ENCODE measurements around the gene NAXD. TPM values are rescaled to one million over a fixed set of nuclear protein-coding genes. Genes with fewer than 3 reads are reported as not detected.
"Not testable (repeated sequence)": the region's sequence is repeated elsewhere in the genome, so short reads cannot be mapped to it uniquely, and the experiment has no call there.

The NAXD gene
- total RNA-seq, 1 donor from 2014 or later: 17.7 TPM

DNA sequence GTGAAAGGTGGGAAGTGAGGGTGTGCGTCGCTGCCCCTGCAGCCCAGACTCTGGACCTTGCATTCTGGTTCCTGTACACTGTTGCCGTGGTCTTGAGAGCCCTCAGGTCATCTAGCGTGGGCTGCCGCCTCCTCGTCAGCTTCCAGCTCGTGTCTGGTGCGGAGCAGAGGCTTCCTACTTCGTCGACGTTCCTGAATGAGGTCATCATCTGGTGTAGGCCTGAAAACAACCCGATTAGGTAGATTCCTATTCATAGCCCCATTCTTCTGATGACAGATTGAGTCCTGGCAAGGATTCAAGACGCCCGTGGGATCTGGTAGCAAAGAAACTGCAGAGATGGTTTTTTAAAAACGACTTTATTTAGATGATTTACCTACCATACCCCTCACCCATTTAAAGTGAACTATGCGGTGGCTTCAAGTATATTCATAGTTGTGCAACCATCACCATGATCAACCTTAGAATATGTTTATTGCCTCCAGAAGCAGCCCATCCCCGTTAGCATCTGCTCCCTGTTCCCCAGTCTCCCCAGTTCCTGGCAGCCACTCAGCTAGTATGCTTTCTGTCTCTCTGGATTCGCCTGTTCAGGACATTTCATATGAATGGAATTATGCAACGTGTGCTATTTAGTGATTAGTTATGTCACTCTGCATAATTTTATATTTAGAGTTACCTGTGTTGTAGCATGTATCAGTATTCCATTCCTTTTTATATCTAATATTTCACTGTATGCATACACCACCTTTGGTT, 13.8 kb downstream of the NAXD start:
- no peaks in the 10 kb centered on the region for H3K27me3 ChIP-seq
- no peak overlapping the region for H3K4me2 ChIP-seq
- peaks cover 5% of the 10 kb centered on the region for H3F3A ChIP-seq (ENCODE audit: low read depth)
- no peaks in the 10 kb centered on the region for H3K9me3 Mint-ChIP-seq
- H3K9me3 ChIP-seq (ENCODE audit: low read depth): no peaks in the 10 kb centered on the region
- H3K27me3 Mint-ChIP-seq (ENCODE audit: insufficient read depth, low read depth): no peaks in the 10 kb centered on the region
- no peak overlapping the region for H3K4me3 ChIP-seq
- H3K4me1 ChIP-seq: peaks cover 10% of the 10 kb centered on the region
- no peak for DNase-seq (ENCODE audit: low spot score)
- peaks cover 21% of the 10 kb centered on the region for H4K20me1 ChIP-seq (ENCODE audit: low read depth)
- peaks cover 6% of the 10 kb centered on the region for H3K4me1 Mint-ChIP-seq
- H2AFZ ChIP-seq (replicated peaks): no peak overlapping the region
- H3K27ac Mint-ChIP-seq: no peak overlapping the region
- H3K4me3 Mint-ChIP-seq: no peak overlapping the region
- TF ChIP-seq, protein P1, sequence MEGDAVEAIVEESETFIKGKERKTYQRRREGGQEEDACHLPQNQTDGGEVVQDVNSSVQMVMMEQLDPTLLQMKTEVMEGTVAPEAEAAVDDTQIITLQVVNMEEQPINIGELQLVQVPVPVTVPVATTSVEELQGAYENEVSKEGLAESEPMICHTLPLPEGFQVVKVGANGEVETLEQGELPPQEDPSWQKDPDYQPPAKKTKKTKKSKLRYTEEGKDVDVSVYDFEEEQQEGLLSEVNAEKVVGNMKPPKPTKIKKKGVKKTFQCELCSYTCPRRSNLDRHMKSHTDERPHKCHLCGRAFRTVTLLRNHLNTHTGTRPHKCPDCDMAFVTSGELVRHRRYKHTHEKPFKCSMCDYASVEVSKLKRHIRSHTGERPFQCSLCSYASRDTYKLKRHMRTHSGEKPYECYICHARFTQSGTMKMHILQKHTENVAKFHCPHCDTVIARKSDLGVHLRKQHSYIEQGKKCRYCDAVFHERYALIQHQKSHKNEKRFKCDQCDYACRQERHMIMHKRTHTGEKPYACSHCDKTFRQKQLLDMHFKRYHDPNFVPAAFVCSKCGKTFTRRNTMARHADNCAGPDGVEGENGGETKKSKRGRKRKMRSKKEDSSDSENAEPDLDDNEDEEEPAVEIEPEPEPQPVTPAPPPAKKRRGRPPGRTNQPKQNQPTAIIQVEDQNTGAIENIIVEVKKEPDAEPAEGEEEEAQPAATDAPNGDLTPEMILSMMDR (IDR thresholded peaks at IDR 0.05): no peak
- TF ChIP-seq EZH2 (IDR thresholded peaks at IDR 0.05): no peak
- no peak for TF ChIP-seq EZH2phosphoT487 (IDR thresholded peaks at IDR 0.05)
- H3K79me2 ChIP-seq (ENCODE audit: low read depth): peaks cover 61% of the 10 kb centered on the region
- no peaks in the 10 kb centered on the region for H3K36me3 ChIP-seq
- peaks cover 33% of the 10 kb centered on the region for H3K36me3 Mint-ChIP-seq
- H3K9ac ChIP-seq: no peak overlapping the region
- H3K27ac ChIP-seq: no peak overlapping the region

DNA sequence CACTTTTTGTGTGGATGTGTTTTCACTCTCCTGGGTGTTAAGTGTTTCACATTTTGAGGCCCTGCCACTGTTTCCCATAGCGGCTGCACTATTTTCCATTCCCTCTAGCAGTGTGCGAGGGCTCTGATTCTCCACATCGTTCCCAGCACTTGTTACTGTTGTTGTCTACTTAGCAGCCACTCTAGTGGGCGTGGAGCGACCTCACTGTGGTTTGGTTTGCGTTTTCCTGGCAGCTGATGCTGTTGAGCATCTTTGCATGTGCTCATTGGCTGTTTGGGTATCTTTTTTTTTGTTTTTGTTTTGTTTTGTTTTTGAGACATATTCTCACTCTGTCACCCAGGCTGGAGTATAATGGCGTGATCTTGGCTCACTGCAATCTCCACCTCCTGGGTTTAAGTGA, 14.4 kb downstream of the NAXD start:
- Histone ChIP-seq H3K79me2 (ENCODE audit: low read depth) (peaks cover 55% of the 10 kb centered on the region), H3K27me3 (no peaks in the 10 kb centered on the region), H3F3A (ENCODE audit: low read depth) (peaks cover 1% of the 10 kb centered on the region), H3K9me3 (ENCODE audit: low read depth) (no peaks in the 10 kb centered on the region), H3K4me1 (peaks cover 4% of the 10 kb centered on the region), H3K4me3 (no peak overlapping the region), H2AFZ (replicated peaks) (no peak overlapping the region), H3K27ac (no peak overlapping the region), H3K9ac (no peak overlapping the region), H3K4me2 (no peak overlapping the region), H4K20me1 (ENCODE audit: low read depth) (peaks cover 15% of the 10 kb centered on the region), H3K36me3 (no peaks in the 10 kb centered on the region)
- no peaks in the 10 kb centered on the region for H3K27me3 Mint-ChIP-seq (ENCODE audit: insufficient read depth, low read depth)
- no peak overlapping the region for H3K27ac Mint-ChIP-seq
- DNase-seq (ENCODE audit: low spot score): no peak
- H3K9me3 Mint-ChIP-seq: no peaks in the 10 kb centered on the region
- TF ChIP-seq EZH2phosphoT487 (IDR thresholded peaks at IDR 0.05) (no peak), EZH2 (IDR thresholded peaks at IDR 0.05) (no peak)
- TF ChIP-seq, protein P1 (IDR thresholded peaks at IDR 0.05): no peak
- H3K4me3 Mint-ChIP-seq: no peak overlapping the region
- peaks cover 6% of the 10 kb centered on the region for H3K4me1 Mint-ChIP-seq
- H3K36me3 Mint-ChIP-seq: peaks cover 35% of the 10 kb centered on the region

DNA sequence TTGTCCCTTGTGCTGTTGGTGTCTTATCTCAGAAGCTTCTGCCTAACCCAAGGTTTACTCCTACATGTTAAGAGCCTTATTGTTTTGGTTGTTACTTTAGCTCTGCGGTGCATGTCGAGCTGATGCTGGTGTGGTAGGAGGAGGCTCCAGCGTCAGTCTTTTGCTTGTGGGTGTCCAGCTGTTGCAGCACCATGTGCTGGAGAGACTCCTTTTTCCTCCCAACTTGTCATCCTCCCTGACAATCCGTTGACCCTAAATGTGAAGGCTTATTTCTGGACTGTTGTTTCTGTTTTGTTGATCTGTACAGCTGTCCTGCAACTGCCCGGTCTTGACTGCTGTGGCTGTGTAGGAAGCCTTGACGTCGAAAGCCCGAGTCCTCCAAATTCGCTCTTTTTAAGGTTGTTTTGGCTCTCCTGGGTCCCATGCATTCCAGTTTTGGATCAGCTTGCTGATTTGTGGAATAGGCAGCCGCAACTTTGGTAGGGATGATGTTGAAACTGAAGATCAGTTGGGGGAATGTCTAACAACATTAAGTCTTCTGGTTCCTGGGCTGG, 15.3 kb downstream of the NAXD start:
- no peak overlapping the region for H3K27ac Mint-ChIP-seq
- H3K4me2 ChIP-seq: no peak overlapping the region
- H3K9me3 ChIP-seq (ENCODE audit: low read depth): no peaks in the 10 kb centered on the region
- H3F3A ChIP-seq (ENCODE audit: low read depth): no peaks in the 10 kb centered on the region
- no peak overlapping the region for H3K27ac ChIP-seq
- H3K4me1 Mint-ChIP-seq: peaks cover 6% of the 10 kb centered on the region
- no peak overlapping the region for H3K9ac ChIP-seq
- H3K4me3 Mint-ChIP-seq: no peak overlapping the region
- H3K36me3 ChIP-seq: no peaks in the 10 kb centered on the region
- TF ChIP-seq EZH2 (IDR thresholded peaks at IDR 0.05): no peak
- no peak for TF ChIP-seq EZH2phosphoT487 (IDR thresholded peaks at IDR 0.05)
- TF ChIP-seq, protein P1 (IDR thresholded peaks at IDR 0.05): no peak
- no peaks in the 10 kb centered on the region for H3K9me3 Mint-ChIP-seq
- H3K79me2 ChIP-seq (ENCODE audit: low read depth): peaks cover 46% of the 10 kb centered on the region
- H3K27me3 ChIP-seq: no peaks in the 10 kb centered on the region
- H3K27me3 Mint-ChIP-seq (ENCODE audit: insufficient read depth, low read depth): no peaks in the 10 kb centered on the region
- peaks cover 6% of the 10 kb centered on the region for H4K20me1 ChIP-seq (ENCODE audit: low read depth)
- no peak for DNase-seq (ENCODE audit: low spot score)
- no peaks in the 10 kb centered on the region for H3K4me1 ChIP-seq
- H3K36me3 Mint-ChIP-seq: peaks cover 35% of the 10 kb centered on the region
- no peak overlapping the region for H2AFZ ChIP-seq (replicated peaks)
- no peak overlapping the region for H3K4me3 ChIP-seq

DNA sequence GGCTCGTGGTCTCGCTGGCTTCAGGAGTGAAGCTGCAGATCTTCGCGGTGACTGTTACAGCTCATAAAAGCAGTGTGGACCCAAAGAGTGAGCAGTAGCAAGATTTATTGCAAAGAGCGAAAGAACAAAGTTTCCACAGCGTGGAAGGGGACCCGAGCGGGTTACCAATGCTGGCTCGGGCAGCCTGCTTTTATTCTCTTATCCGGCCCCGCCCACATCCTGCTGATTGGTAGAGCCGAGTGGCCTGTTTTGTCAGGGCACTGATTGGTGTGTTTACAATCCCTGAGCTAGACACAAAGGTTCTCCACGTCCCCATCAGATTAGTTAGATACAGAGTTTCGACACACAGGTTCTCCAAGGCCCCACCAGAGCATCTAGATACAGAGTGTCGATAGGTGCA, 16.9 kb downstream of the NAXD start:
- H4K20me1 ChIP-seq (ENCODE audit: low read depth); H3K27me3 Mint-ChIP-seq (ENCODE audit: insufficient read depth, low read depth); H3K27ac ChIP-seq; H3K36me3 ChIP-seq; H3K4me2 ChIP-seq; H2AFZ ChIP-seq (replicated peaks); H3K9me3 ChIP-seq (ENCODE audit: low read depth); H3K27me3 ChIP-seq; H3K9me3 Mint-ChIP-seq; H3K4me3 ChIP-seq; H3K9ac ChIP-seq; H3K4me1 Mint-ChIP-seq; DNase-seq (ENCODE audit: low spot score); H3F3A ChIP-seq (ENCODE audit: low read depth); H3K4me3 Mint-ChIP-seq; H3K4me1 ChIP-seq: not testable (repeated sequence)
- H3K79me2 ChIP-seq (ENCODE audit: low read depth): peaks cover 38% of the 10 kb centered on the region
- Mint-ChIP-seq H3K36me3 (peaks cover 38% of the 10 kb centered on the region), H3K27ac (peak overlapping the region; percentile 57)
